Activated CD4-positive, alpha-beta T cell treated with anti-CD3 and anti-CD28 coated beads for 1 hour (primary cell): ENCODE measurements around the gene ENHO.
A peak's percentile ranks its signal among the peaks of the same experiment; 100 is the strongest.
"Not testable (repeated sequence)": the region's sequence is repeated elsewhere in the genome, so short reads cannot be mapped to it uniquely, and the experiment has no call there.

Source experiments
- DNase-seq: peaks from one replicate; pipeline ENCODE4 v3.0.0-alpha.2; 2020

The ENHO gene

DNA sequence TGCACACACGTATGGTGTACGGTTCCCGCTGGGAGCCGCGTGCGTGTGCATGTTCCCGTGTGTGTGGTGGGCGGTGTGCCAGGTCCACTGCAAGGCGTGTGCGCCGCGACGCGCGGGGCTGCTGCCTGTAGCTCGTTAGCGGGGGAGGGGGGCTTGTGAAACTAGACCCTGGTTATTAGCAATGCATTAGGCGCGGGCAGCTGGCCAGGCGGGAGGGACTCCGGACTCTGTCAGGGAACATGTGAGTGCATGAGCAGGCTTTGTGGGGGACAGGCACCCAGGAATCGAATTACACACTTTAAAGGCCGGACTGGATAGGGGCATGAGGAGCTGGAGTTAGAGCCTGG, 32.2 kb upstream of the ENHO start:
- no peak for DNase-seq

DNA sequence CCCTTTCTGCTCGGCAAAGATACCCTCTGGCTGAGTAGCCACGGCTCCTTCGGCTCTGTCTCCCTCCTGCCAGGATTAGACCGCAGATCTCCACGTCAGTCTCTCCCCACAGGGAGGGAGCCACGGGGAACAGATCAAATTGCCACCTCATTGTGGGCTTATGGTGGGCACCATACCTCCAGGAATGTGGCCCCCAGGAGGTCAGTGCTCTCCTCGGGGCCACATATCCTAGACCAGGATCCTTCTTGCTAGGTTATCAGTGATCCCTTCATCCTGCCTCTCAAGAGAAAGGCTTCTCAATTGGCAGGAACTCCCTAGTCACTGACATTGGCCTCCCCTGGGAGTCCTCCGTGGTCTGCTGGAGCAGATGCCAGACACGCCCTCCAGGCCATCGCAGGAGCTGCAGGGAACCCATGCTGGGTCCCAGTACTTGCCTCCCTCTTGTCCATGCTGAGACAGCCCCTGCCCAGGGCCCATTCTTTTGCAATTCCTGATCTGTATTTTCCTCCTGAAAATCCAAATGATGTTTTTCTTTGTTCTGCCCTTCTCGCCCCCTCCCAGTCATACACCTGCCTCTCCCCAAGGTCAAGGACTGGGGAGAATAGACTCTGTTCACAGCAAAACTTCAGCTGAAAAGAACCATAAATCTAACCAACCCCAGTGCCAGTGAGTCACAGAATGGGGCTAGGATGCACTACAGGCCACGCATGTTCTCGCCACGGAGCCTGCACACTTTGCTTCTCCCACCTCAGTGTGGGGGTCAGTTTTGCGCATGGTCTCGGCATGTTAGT, 31.6 kb upstream of the ENHO start:
- no peak for DNase-seq

DNA sequence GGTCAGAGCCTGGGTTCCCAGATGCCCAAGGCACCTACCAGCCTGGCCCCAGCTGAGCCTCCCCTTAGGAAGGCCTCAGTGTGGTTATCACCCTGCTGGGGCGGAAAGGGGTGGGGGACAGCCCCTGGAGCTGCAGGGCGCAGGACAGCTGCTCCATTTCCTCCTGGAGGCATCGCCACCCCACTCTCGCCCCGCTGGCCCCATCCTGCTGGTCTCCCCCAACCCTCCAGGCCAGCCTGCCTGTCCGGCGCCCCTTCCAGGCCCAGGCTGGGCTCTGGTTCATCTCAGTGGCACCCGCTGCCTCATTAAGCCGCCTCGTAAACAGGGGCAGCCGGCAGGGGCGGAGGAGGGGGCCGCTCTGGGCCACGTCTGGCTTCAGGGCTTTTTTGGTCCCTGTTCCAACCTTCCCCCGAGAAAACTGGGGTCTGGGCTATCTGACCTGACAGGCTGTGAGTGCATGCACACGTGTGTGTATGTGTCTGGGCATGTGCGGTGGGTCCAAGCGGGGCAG, 30.8 kb upstream of the ENHO start:
- DNase-seq = no peak

DNA sequence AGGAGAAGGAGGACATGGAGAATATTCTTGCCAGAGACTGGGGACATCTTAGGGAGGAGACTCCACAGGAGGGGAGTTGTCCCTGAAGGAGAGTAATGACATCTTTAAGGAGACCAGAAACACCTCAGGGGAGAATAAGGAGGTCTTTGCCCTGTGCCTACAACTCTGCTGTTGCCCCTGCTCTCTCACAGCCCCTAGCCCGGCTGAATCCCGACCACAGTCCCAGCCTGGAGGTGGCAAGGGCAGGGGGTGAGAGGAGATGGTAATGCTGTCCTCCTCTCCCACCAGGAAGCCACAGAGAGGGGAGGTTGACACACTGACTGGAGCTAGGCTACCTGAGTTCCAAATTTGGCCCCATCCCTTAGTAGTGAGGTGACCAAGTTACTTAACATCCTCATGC, 30.2 kb upstream of the ENHO start:
- DNase-seq = no peak

DNA sequence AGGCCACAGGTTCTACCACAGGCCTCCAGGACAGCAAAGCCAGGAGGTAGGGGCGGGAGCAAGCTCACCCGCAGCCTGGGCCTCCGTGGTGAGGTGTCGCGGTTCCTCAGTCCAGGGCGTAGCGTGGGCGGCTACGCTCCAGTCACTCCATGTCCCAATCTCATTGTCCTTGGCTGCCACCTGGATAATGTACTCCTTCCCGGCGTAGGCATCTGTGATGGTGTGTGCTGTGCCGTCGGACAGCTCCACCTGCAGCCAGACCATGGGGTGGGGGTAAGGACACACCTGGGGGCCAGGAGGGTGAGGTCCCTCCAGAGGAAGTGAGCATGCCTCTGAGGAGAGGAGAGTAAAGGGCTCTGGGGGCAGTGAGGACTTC, 29.8 kb upstream of the ENHO start:
- no peak for DNase-seq

DNA sequence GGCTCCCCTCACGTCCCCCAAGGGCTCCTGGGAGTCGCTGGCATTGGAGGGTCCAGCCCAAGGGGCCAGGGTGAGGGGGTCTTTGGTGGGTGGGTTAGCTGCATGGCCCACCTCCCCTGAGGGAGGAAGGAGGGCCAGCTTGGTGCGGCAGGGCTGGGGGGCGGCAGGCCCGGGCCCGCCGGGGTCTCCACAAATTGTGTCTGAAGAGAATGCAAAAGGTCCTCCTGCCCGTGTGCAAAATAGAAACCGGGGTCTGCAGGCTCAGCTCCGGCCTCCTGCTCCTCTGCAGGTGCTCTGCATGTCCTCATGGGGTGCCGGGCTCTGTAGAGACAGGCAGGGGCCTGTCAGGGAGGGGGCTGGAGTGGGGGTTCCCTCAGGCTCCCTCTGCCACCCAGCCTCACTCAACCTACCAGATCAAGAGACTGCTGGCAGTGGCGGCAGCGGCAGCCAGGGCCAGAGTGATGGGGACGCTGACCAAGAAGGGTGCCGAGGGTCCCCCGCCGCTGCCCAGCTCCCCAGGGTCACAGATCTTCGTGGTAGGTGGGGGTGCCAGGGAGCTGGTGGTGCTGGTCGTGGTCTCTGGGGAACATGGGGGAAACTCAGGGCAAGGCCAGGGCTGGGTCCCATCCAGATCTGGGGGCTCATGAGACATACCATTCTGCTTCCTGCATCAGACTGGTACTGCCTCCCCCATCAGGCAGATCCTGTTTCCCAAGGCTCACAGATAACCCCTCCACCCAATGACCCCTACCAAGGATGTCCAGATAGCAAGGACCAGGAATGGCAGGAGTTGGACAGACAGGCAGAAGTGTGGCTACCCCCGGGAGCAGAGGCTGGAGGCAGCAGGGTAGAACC, 29.2 kb upstream of the ENHO start:
- DNase-seq = no peak

DNA sequence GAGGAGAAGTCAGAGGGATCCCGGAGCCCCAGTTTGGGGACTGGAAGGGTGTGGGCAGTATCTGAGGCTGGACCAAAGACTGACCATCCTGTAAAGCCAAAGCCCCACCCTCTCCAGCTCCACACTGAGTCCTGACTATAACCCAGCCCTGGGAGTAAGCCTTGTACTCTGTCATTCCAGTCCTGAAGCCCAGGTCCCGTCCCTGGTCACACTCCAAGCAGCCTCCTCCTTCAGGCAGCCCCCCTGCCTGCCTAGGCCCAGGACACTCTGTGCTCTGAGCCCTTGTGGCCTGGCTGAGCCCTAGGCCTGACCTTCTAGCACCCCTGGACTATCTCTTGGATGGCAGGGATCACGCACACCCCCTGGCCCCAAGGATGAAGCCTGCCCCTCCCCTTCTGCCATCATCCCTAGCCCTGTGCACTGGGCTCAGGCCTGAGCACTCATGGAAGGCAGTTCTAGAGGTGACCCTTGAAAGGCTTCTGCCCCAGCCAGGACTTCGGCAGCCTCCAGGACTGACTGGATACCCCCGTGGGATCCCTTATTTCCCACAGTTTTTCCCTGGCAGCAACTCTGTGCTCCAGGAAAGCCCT, 28.0 kb upstream of the ENHO start:
- DNase-seq = no peak

DNA sequence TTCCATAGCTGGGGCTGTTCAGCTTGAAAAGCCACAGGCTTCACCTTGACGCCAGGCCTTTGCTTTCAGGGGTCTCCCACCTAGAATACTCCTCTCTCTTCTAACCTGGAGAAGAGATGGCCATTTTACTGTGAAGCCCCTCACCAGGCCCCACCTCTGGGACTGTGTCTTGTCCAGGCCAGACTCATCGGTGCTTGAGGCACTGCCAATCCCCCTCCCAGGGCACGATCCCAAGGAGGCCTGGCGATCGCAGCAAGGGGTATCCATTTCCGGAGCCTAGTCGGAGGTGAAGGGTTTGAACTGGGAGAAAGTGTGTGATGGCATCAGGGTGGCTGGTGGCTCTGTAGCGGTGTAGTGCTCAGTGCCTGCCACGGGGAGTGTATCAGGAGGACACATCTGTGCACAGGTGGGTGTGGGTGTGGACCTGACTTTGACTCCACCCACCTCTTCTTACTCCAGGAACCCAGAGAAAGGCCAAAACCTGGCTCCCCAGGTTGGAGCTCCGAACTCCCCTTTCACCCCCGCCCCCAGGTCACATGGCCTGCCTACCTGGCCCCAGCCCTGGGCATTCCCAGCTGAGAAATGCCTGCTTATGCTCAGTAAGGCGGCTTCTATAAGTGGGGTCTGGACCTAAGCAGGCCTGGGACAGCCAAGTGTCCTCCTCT, 27.4 kb upstream of the ENHO start:
- DNase-seq = no peak

DNA sequence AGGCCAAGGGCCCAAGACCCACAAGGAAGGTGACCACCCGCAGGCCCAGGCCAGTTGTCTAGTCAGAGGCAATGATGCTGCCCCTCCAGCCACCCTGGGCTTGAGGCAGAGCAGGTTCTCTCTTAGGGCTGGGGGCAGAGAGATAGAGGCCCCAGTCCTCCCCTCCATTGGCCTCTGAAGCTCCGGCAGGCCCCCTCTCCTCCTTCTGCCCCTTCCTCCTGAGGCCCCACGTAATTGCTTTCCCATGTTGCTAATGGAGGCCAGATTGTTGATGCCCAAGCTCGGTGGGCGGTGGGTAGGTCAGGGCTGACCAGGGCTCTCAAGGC, 26.6 kb upstream of the ENHO start:
- DNase-seq = no peak

DNA sequence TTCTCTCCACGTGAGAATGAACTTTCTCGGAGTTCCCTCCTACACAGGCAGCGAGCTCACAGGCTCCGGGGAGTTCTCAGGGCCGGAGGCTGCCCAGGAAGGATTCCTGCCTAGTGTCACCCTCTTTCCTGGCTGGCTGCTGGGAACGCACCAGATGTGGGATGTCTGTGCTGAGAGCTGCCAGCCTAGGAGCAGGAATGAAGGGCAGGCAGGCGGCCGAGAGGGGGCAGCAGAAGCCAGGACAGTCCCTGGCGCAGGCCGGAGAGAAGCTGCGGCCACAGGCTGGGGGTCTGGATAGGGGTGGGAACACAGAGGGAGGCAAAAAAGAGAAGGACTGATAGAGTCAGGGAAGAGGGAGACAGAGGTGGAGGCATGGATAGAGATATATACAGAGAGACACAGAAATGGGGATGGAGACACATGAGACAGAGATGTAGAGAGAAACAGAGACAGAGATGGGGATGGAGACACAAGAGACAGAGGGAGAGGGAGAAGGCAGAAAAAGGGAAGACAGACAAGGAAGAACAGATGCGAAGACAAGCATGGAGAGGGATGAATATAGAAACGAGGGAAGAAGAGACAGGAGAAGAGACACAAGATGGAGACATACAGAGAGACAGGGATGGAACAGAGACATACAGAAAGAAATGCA, 25.3 kb upstream of the ENHO start:
- no peak for DNase-seq

DNA sequence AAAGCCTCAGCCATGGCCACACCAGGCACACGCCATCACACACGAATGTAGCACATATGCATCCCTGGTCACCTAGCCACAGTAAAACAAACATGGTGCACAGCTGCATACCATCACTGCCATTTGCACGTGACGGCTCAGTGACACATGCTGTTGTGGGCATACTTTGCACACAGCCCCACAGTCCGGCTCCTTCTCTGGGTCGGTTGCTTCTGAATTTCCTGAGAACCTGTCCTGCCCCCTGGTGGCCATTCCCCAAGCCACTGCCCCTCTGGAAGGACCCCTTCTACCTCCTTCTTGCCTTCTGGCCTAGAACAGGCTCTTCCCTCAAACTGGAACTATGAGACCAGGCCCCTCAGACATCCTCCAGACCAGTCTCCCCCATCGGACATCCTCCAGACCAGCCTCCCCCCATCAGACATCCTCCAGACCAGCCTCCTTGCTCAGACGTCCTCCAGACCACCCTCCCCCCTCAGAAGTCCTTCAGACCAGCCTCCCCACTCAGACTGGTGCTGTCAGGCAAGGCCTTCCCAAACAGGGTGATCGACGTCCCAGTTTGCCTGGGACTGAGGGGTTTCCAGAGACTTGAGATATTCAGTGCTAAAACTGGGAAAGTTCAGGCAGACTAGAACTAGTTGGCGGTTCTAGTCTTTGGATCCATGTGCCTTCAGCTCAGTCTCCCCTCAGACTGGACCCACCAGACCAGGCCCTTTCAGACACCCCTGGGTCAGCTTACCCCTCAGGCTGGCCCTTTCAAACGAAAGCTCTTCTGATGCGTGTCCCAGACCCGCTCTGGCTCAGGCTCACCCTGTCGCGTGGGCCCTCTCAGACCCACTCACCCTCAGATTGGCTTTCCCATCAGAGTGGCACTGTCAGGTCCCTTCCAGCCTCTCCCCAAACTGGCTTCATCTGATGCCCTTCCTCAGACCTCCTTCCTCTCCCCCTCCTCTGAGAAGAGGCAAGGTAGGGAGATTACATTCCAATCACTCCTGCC, 24.3 kb upstream of the ENHO start:
- peak; percentile 17 for DNase-seq

DNA sequence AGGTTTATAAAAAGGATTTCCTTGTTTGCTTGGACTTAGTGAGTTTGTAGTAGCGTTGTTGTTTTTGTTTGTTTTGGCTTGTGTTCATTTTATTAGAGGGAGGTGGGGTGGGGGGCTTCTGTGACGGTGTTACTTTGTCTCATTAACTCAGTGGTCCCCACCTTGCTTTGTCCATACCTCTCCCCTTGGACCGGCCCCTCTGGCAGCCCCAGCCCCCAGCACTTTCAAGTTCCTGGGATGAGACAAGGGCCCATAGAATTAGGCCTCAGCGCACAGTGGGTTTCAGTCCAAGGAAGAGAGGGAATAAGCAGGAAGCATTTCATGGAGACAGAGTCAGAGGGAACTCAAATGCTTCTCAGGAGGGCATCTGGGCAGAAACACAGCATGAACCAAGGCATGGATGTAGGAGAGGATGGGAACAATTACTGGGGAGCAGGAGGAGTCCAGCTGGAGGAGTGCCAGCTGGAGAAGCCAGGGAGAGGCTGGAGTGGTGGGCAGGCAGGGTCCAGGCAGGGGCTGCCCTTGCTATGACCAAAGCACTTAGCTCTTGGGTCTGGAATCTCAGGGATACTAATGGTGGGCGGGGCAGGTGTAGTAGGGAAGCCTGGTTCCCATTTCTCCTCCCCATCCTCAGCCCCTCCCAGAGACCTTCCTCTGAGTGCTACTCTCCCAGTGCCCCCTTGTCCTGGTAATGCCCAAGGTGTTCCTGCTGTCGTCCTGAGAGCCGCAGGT, 23.5 kb upstream of the ENHO start:
- no peak for DNase-seq

DNA sequence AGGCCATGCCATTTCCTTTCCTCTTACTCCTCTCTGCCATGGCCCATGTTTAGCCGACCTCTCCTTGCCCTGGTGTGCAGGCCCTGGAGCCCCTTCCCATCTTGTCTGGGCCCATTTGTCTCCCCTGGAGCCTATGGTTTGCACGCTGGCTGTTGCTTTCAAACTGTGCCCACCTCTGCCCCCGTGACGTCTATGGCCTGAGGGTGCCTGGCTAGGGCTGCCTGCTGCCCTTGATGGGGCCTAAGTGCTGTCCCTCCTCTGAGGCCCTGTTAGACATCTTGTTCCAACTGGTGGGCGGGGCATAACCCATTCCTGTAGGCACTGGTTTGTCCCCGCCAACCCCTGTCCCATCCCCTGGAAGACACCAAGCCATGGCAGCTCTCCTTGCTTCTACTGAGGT, 22.7 kb upstream of the ENHO start:
- no peak for DNase-seq

DNA sequence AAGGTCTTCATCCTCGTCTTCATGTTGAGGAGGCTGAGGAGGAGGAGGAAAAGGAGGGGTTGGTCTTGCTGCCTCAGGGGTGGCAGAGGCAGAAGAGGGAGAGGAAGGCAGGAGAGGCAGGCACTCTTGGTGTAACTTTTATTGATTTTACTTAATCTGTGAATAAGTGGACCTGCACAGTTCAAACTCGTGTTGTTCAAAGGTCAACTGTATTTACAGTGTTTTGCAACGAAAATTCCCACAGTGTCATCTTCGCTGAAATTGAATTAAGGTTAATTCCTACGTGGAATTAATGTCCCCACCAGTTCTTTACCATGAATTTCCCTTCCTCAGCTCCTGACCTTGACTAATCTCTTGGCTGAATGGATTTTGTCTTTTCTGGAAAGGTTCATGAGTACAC, 21.2 kb upstream of the ENHO start:
- no peak for DNase-seq

DNA sequence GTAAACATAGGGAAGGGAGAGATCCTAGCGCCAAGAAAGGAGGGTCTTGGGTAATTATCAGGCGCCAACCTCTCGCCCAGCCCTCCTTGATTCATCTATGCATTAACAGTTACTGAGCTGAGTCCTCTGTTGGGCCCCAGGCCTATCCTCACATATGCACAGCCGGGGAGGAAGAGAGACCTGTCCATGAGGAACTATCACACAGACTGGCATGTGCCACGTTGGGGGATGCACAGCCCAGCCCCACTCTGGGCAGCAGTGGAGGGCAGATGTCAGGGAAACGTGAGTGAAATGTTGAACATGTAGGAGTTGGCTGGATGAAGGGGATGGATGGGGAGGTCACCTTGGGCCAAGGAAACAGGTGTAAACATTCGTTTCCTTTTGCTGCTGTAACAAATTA, 18.8 kb upstream of the ENHO start:
- DNase-seq = no peak

DNA sequence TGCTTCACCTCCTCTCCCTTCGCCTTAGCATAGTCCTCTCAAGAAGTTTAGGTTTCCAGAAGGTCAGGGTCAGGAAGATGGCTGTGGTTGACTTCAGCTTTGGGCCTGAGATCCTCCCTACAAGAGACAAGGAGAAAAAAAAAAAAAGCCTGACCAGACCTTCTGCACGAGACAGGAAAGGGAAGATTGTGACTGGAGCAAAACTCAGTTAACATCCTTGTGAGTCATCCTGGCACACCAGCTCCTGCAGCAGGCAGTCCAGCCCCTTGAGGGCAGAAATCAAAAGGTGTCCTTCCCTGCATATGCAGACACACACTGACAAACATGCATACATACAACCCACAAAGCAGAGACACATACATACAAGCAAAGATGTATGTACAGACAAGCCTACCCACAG, 18.0 kb upstream of the ENHO start:
- no peak for DNase-seq

DNA sequence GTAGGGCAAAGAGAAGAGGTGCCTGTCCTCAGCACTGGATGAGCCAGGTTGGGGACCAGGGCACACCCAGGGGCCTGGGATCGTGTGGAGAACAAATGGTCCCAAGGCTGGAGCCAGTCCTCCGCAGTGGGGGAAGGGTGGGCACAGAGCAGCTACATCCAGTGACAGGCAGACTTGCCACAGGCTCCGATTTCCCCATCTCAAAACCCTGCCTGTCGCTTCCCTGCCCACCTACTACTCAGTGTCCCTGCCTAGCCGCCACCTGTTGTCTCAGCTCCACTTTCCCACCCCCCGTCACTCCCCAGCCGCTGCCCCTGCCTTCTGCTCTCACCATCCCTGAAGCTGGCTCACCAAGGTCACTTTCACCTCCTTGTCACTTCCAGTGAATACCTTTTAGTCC, 13.9 kb upstream of the ENHO start:
- no peak for DNase-seq

DNA sequence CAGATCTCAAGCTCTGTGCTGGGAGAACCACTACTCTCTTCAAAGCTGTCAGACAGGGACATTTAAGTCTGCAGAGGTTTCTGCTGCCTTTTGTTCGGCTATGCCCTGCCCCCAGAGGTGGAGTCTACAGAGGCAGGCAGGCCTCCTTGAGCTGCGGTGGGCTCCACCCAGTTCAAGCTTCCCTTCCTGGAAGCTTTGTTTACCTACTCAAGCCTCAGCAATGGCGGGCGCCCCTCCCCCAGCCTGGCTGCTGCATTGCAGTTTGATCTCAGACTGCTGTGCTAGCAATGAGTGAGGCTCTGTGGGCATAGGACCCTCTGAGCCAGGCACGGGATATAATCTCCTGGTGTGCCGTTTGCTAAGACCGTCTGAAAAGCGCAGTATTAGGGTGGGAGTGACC, 9.3 kb upstream of the ENHO start:
- not testable (repeated sequence) for DNase-seq

DNA sequence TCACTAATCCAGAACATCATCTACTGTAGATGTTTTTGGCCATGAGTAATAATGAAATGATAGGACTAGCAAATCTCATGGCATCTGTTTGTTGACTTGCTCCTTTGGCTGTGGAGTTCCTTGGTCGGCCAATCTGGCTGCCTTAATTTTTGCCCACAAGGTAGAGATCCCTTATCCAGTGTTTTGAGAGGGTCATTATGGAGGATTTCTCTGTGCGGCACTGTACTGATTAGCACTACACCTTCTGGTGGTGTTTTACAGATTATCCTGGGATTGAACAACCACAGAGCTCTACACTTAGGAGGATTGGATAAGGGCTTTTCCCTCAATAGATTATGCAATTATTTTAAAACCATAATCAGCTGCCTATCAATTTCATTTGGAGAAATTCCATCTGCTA, 3.2 kb upstream of the ENHO start:
- no peak for DNase-seq

DNA sequence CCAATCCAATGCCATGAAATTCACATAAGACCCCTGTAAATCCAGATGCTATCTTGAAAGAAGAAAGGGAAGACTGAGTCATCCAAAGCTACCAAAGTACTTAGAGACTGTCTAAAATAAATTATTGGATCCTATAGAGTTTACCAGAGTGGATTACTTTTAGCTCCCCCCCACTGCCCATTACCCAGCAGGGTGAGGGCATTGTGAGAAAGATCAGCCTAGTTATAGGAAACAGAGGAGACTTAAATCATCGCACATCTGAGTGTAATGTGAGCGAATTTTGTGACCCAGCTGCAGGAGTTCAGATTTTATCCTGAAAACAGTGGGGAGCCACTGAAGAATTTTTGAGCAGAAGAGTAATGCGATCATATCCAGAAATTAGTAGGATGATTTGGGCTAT, 1.6 kb upstream of the ENHO start:
- DNase-seq = no peak
